ENCODE data around the gene CHRNA3. TPM values are rescaled to one million over a fixed set of nuclear protein-coding genes. Genes with fewer than 3 reads are reported as not detected.

CHRNA3 gene
- total RNA-seq, 1 donor from 2014 or later: not detected

- ATAC-seq: peak; percentile 87
Measured at GRCh38 chr15:78618490-78618934, 2.3 kb downstream of the CHRNA3 start.

DNA sequence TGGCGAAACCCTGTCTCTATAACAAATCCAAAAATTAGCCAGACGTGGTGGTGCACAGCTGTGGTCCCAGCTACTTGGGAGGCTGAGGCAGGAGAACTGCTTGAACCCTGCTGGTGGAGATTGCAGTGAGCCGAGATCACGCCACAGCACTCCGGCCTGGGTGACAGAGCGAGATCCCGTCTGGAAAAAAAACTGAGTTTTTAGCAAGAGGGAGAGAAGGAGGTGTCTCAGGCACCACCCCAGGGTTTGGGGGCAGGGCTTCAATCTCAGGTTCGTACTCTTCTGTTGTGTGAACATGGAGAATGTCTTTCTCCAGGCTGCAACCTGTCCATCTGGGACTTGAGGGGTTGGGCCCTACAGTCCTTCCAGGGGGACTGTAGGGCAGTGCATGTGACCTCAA lies 2.7 kb downstream of the CHRNA3 start:
- peaks cover 46% of the 10 kb centered on the region for H3K27me3 ChIP-seq
- no peaks in the 10 kb centered on the region for H3K9me3 ChIP-seq
- ATAC-seq (no peak), DNase-seq (peak; percentile 25)
- intact Hi-C loops (cut with DNase I): no loop called here
- TF ChIP-seq, protein P1, sequence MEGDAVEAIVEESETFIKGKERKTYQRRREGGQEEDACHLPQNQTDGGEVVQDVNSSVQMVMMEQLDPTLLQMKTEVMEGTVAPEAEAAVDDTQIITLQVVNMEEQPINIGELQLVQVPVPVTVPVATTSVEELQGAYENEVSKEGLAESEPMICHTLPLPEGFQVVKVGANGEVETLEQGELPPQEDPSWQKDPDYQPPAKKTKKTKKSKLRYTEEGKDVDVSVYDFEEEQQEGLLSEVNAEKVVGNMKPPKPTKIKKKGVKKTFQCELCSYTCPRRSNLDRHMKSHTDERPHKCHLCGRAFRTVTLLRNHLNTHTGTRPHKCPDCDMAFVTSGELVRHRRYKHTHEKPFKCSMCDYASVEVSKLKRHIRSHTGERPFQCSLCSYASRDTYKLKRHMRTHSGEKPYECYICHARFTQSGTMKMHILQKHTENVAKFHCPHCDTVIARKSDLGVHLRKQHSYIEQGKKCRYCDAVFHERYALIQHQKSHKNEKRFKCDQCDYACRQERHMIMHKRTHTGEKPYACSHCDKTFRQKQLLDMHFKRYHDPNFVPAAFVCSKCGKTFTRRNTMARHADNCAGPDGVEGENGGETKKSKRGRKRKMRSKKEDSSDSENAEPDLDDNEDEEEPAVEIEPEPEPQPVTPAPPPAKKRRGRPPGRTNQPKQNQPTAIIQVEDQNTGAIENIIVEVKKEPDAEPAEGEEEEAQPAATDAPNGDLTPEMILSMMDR (IDR thresholded peaks at IDR 0.05): no peak
- H3K4me3 ChIP-seq: no peak overlapping the region
- H3K27ac ChIP-seq: no peak overlapping the region
- no peaks in the 10 kb centered on the region for H3K36me3 ChIP-seq
- peaks cover 8% of the 10 kb centered on the region for H3K4me1 ChIP-seq

More at GRCh38 chr15:78618490-78618934, 2.3 kb downstream of the CHRNA3 start:
- TF ChIP-seq, protein P1 (IDR thresholded peaks at IDR 0.05): peak; percentile 89
- intact Hi-C loops (cut with DNase I): no loop called here
- Histone ChIP-seq H3K4me1 (peaks cover 8% of the 10 kb centered on the region), H3K27me3 (peaks cover 49% of the 10 kb centered on the region), H3K27ac (no peak overlapping the region), H3K9me3 (no peaks in the 10 kb centered on the region), H3K36me3 (no peaks in the 10 kb centered on the region), H3K4me3 (no peak overlapping the region)
- DNase-seq: peak; percentile 79

GRCh38 chr15:78617516-78617915 lies 3.3 kb downstream of the CHRNA3 start:
- Histone ChIP-seq H3K36me3 (no peaks in the 10 kb centered on the region), H3K4me3 (no peak overlapping the region), H3K27ac (no peak overlapping the region), H3K27me3 (peaks cover 41% of the 10 kb centered on the region), H3K9me3 (no peaks in the 10 kb centered on the region), H3K4me1 (peaks cover 8% of the 10 kb centered on the region)
- DNase-seq: peak; percentile 46
- no peak for ATAC-seq
- intact Hi-C loops (cut with DNase I): no loop called here
- TF ChIP-seq, protein P1 (IDR thresholded peaks at IDR 0.05): no peak

GRCh38 chr15:78617076-78617475 lies 3.7 kb downstream of the CHRNA3 start:
- no peak overlapping the region for H3K27ac ChIP-seq
- H3K9me3 ChIP-seq: no peaks in the 10 kb centered on the region
- peak; percentile 66 for ATAC-seq
- peaks cover 36% of the 10 kb centered on the region for H3K27me3 ChIP-seq
- H3K36me3 ChIP-seq: no peaks in the 10 kb centered on the region
- TF ChIP-seq, protein P1 (IDR thresholded peaks at IDR 0.05): no peak
- H3K4me3 ChIP-seq: no peak overlapping the region
- H3K4me1 ChIP-seq: peaks cover 8% of the 10 kb centered on the region
- peak; percentile 52 for DNase-seq
- intact Hi-C loops (cut with DNase I): no loop called here

DNA sequence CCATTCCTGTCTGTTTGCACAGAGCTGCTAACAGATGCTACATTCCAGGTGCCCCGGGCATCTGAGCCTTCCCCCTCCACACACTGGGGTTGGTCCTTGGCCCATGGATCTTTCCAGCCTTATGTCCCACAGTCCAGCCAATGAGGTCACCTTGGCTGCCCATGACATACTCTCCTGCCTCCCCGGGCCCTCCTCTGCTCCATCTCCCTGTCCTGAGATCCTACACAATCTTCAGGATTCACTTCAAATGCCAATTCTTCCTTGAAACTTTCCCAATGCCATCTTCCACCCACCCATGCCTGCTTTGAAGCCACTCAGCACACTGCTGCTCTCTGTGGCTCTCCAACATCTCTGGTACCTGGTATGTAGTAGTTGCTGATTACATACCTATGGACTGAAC lies 4.3 kb downstream of the CHRNA3 start:
- peaks cover 31% of the 10 kb centered on the region for H3K27me3 ChIP-seq
- H3K4me1 ChIP-seq: peaks cover 8% of the 10 kb centered on the region
- H3K27ac ChIP-seq: no peak overlapping the region
- intact Hi-C loops (cut with DNase I): no loop called here
- DNase-seq (peak; percentile 56), ATAC-seq (no peak)
- no peaks in the 10 kb centered on the region for H3K36me3 ChIP-seq
- TF ChIP-seq, protein P1 (IDR thresholded peaks at IDR 0.05): no peak
- no peaks in the 10 kb centered on the region for H3K9me3 ChIP-seq
- no peak overlapping the region for H3K4me3 ChIP-seq

DNA sequence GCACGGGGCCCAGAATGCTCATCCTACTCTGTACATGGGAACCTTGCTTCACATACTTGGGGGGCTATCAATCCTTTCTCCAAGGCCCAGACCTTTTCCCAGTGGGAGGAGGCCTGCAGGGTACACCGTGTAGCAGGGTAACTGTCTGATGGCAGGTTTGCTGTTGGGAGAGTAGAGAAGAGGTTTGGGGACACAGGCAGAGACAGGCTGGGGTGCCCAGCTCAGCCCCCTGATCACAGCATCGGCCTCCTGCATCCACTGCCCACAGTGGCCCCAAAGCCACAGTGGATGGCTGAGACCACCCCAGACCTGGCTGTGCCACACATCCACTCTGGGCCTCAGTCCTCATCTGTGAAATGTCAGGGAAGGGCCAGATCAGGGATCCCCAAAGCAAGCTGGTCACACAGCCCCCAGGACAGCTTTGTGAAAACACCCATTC lies 5.6 kb downstream of the CHRNA3 start:
- H3K4me1 ChIP-seq: peaks cover 4% of the 10 kb centered on the region
- ATAC-seq (no peak), DNase-seq (peak; percentile 45)
- TF ChIP-seq, protein P1 (IDR thresholded peaks at IDR 0.05): no peak
- H3K9me3 ChIP-seq: no peaks in the 10 kb centered on the region
- H3K4me3 ChIP-seq: no peak overlapping the region
- peaks cover 17% of the 10 kb centered on the region for H3K27me3 ChIP-seq
- intact Hi-C loops (cut with DNase I): no loop called here
- no peak overlapping the region for H3K27ac ChIP-seq
- H3K36me3 ChIP-seq: no peaks in the 10 kb centered on the region
